Kidney glomerular epithelial cell (primary cell): ENCODE results near the gene PDE4A.
"Not testable (repeated sequence)": the region's sequence is repeated elsewhere in the genome, so short reads cannot be mapped to it uniquely, and the experiment has no call there.

Experiments
- DNase-seq: peaks from one replicate; lab custom pipeline; 2025; lab: John Stamatoyannopoulos, UW

Gene PDE4A

GRCh38 chr19:10462042-10462441, 41.7 kb downstream of the PDE4A start:
- not testable (repeated sequence) for DNase-seq

GRCh38 chr19:10462557-10462956, 42.2 kb downstream of the PDE4A start:
- DNase-seq: no peak

GRCh38 chr19:10464456-10464855, 44.1 kb downstream of the PDE4A start:
- DNase-seq: no peak

- DNase-seq: no peak
Observed at GRCh38 chr19:10467104-10467706, 46.9 kb downstream of the PDE4A start.

GRCh38 chr19:10468133-10468532, 47.8 kb downstream of the PDE4A start:
- no peak for DNase-seq

- no peak for DNase-seq
Observed at GRCh38 chr19:10471909-10472308, 51.6 kb downstream of the PDE4A start.

GRCh38 chr19:10473192-10473591, 52.9 kb downstream of the PDE4A start:
- no peak for DNase-seq

- no peak for DNase-seq
Observed at GRCh38 chr19:10474962-10475451, 54.7 kb downstream of the PDE4A start.

GRCh38 chr19:10478476-10478875, 58.1 kb downstream of the PDE4A start:
- no peak for DNase-seq

GRCh38 chr19:10478903-10479384, 58.6 kb downstream of the PDE4A start:
- DNase-seq: peak; percentile 44

- DNase-seq: no peak
Observed at GRCh38 chr19:10486551-10486950, 66.2 kb downstream of the PDE4A start.

- DNase-seq: no peak
Observed at GRCh38 chr19:10491472-10492047, 71.2 kb downstream of the PDE4A start.

GRCh38 chr19:10497371-10497770, 77.0 kb downstream of the PDE4A start:
- DNase-seq: no peak

- no peak for DNase-seq
Observed at GRCh38 chr19:10499550-10500246, 79.4 kb downstream of the PDE4A start.

- no peak for DNase-seq
Observed at GRCh38 chr19:10500247-10500592, 79.9 kb downstream of the PDE4A start.

GRCh38 chr19:10501971-10502523, 81.7 kb downstream of the PDE4A start:
- DNase-seq: peak; percentile 25

GRCh38 chr19:10502524-10503001, 82.2 kb downstream of the PDE4A start:
- peak; percentile 49 for DNase-seq

- no peak for DNase-seq
Observed at GRCh38 chr19:10503002-10503789, 82.9 kb downstream of the PDE4A start, which contains the start of gene KEAP1. Gene KEAP1 (minus strand): TSS chr19:10503356. CDS start chr19:10500033, 3,323 bp downstream.

GRCh38 chr19:10505583-10506229, 85.4 kb downstream of the PDE4A start:
- DNase-seq: peak; percentile 13

GRCh38 chr19:10508036-10508435, 87.7 kb downstream of the PDE4A start:
- DNase-seq: no peak

GRCh38 chr19:10508707-10509106, 88.4 kb downstream of the PDE4A start:
- DNase-seq: no peak
